IMR-90 (cell line): Measurements from ENCODE around the gene TMEM114. TPM values are rescaled to one million over a fixed set of nuclear protein-coding genes. Genes with fewer than 3 reads are reported as not detected.

Experiments used
- ATAC-seq: fragments of 200-7000 bp; cut with Tn5 transposase; 2 replicates; pipeline ENCODE4 v1.9.1; 2020; ENCODE audit warnings: low read depth, mild to moderate bottlenecking, moderate library complexity
- BruUV-seq: library from RNA; stranded (reverse); fragments of 400-500 nt; replicated peaks from 2 replicates; lab custom pipeline; 2021; lab: Mats Ljungman, UMichigan
- CTCF ChIA-PET: fragments of 300-600 bp; formaldehyde crosslinking; extraction: SDS; loops from one replicate; lab custom pipeline; 2021; ENCODE audit warnings: antibody characterized with exemption; lab: Yijun Ruan, JAX
- POLR2A ChIA-PET: fragments of 300-600 bp; sonication (Branson Sonifier 250); formaldehyde crosslinking; loops from one replicate; lab custom pipeline; 2022; ENCODE audit warnings: antibody characterized with exemption; ENCODE audit not compliant: unreplicated experiment; lab: Charles Lee
- DNase-seq: peaks from one replicate; pipeline ENCODE4 v3.0.0; 2013
- H2AFZ ChIP-seq: replicated peaks from 2 replicates; pipeline ENCODE3; 2013; ENCODE audit warnings: low read length, mild to moderate bottlenecking; ENCODE audit not compliant: poor library complexity
- H2AK5ac ChIP-seq: 2 replicates; pipeline ENCODE4 v1.6.1; 2013; ENCODE audit warnings: low read depth, low read length, inconsistent platforms
- H2AK9ac ChIP-seq: replicated peaks from 2 replicates; pipeline ENCODE3; 2013; ENCODE audit warnings: mild to moderate bottlenecking, low read depth, low read length, moderate library complexity; ENCODE audit not compliant: poor library complexity
- H2BK120ac ChIP-seq: 2 replicates; pipeline ENCODE4 v1.6.1; 2013; ENCODE audit warnings: low read depth, low read length, inconsistent platforms
- H2BK15ac ChIP-seq: 3 replicates; pipeline ENCODE4 v1.6.1; 2013; ENCODE audit warnings: low read depth, low read length, inconsistent platforms
- H2BK20ac ChIP-seq: 2 replicates; pipeline ENCODE4 v1.6.1; 2013; ENCODE audit warnings: low read depth, mild to moderate bottlenecking, inconsistent platforms, low read length, moderate library complexity
- H2BK5ac ChIP-seq: 2 replicates; pipeline ENCODE4 v1.6.1; 2013; ENCODE audit warnings: mild to moderate bottlenecking, low read depth, low read length, inconsistent platforms; ENCODE audit not compliant: poor library complexity, severe bottlenecking
- H3K14ac ChIP-seq: replicated peaks from 2 replicates; pipeline ENCODE4 v1.6.1; 2013; ENCODE audit warnings: low read depth, low read length, inconsistent platforms
- H3K18ac ChIP-seq: 2 replicates; pipeline ENCODE4 v1.6.1; 2013; ENCODE audit warnings: low read depth, low read length, control low read depth
- H3K23ac ChIP-seq: 2 replicates; pipeline ENCODE4 v1.6.1; 2013; ENCODE audit warnings: low read depth, low read length, inconsistent platforms
- H3K27ac ChIP-seq: 2 replicates; pipeline ENCODE4 v1.5.1; 2013; ENCODE audit warnings: mild to moderate bottlenecking, control low read depth, low read length; ENCODE audit not compliant: insufficient read depth
- H3K27me3 ChIP-seq: 2 replicates; pipeline ENCODE4 v1.6.1; 2013; ENCODE audit warnings: low read length; ENCODE audit not compliant: control insufficient read depth, insufficient read depth
- H3K36me3 ChIP-seq: 2 replicates; pipeline ENCODE4 v1.6.1; 2013; ENCODE audit warnings: low read length, mixed read lengths; ENCODE audit not compliant: control insufficient read depth, insufficient read depth
- H3K4ac ChIP-seq: 2 replicates; pipeline ENCODE4 v1.6.1; 2013; ENCODE audit warnings: low read depth, low read length, inconsistent platforms
- H3K4me1 ChIP-seq: 2 replicates; pipeline ENCODE4 v1.6.1; 2013; ENCODE audit warnings: low read length, mixed read lengths; ENCODE audit not compliant: control insufficient read depth, insufficient read depth
- H3K4me2 ChIP-seq: 2 replicates; pipeline ENCODE4 v1.6.1; 2013; ENCODE audit warnings: low read depth, mild to moderate bottlenecking, control low read depth, low read length, moderate library complexity
- H3K4me3 ChIP-seq: 2 replicates; pipeline ENCODE4 v1.5.1; 2013; ENCODE audit warnings: low read depth, mild to moderate bottlenecking, control low read depth, low read length, moderate library complexity; ENCODE audit not compliant: insufficient read depth
- H3K56ac ChIP-seq: 2 replicates; pipeline ENCODE4 v1.6.1; 2013; ENCODE audit warnings: low read length, inconsistent platforms; ENCODE audit not compliant: insufficient read depth; ENCODE audit errors: extremely low read depth
- H3K79me1 ChIP-seq, 2 experiments: 2 replicates each; pipeline ENCODE4 v1.6.1; 2013; ENCODE audit warnings: low read length in 2 of 2, inconsistent platforms in 1 of 2, low read depth in 1 of 2
- H3K9ac ChIP-seq: 2 replicates; pipeline ENCODE4 v1.6.1; 2013; ENCODE audit warnings: low read depth, low read length, control low read depth
- H3K9me1 ChIP-seq: 2 replicates; pipeline ENCODE4 v1.6.1; 2013; ENCODE audit warnings: low read length, inconsistent platforms; ENCODE audit not compliant: insufficient read depth
- H3K9me3 ChIP-seq: 2 replicates; pipeline ENCODE4 v1.6.1; 2013; ENCODE audit warnings: low read length; ENCODE audit not compliant: control insufficient read depth, insufficient read depth
- H4K20me1 ChIP-seq: 2 replicates; pipeline ENCODE4 v1.6.1; 2013; ENCODE audit warnings: low read length, inconsistent platforms; ENCODE audit not compliant: insufficient read depth
- H4K5ac ChIP-seq: 2 replicates; pipeline ENCODE4 v1.6.1; 2013; ENCODE audit warnings: mild to moderate bottlenecking, low read depth, low read length, control low read depth
- H4K8ac ChIP-seq, 2 experiments: 2 replicates each; pipeline ENCODE4 v1.6.1; 2013; ENCODE audit warnings: low read depth in 2 of 2, low read length in 2 of 2, control low read depth in 1 of 2, inconsistent platforms in 1 of 2
- H4K91ac ChIP-seq: 2 replicates; pipeline ENCODE4 v1.6.1; 2013; ENCODE audit warnings: low read depth, low read length, inconsistent platforms; ENCODE audit not compliant: insufficient read depth
- BHLHE40 ChIP-seq: fragments of 150-350 bp; IDR thresholded peaks from 2 replicates; pipeline ENCODE4 v1.6.1; 2016; ENCODE audit warnings: mild to moderate bottlenecking, low read depth, low read length
- CEBPB ChIP-seq: IDR thresholded peaks from 2 replicates; pipeline ENCODE4 v1.6.1; 2012; ENCODE audit warnings: low read depth, low read length, improper control_type of control experiment
- CHD1 ChIP-seq: IDR thresholded peaks from 2 replicates; pipeline ENCODE4 v1.6.1; 2012; ENCODE audit warnings: low read depth, low read length, improper control_type of control experiment
- MAFK ChIP-seq: IDR thresholded peaks from 2 replicates; pipeline ENCODE4 v1.6.1; 2012; ENCODE audit warnings: low read depth, low read length, improper control_type of control experiment
- WGBS, 2 experiments: methylation state at CpG; one replicate each; pipeline versions ENCODE4 v1.1.5 to v1.1.7; 2013; ENCODE audit warnings: missing lambda C conversion rate in 2 of 2; ENCODE audit not compliant: insufficient read length in 1 of 2; ENCODE audit errors: extremely low coverage in 2 of 2; 5-methylcytosine and 5-hydroxymethylcytosine counted together
- dilution Hi-C: fragments of 300-500 bp; cut with HindIII; formaldehyde crosslinking; loops from one replicate; pipeline ENCODE4 v1.14.3; 2018; ENCODE audit warnings: low sequenced_read_pairs; ENCODE audit not compliant: unreplicated experiment
- in situ Hi-C: fragments of 300-500 bp; cut with MboI; formaldehyde crosslinking; loops from 3 replicates; pipeline ENCODE4 v1.14.3; 2019; ENCODE audit warnings: low sequenced_read_pairs, inconsistent platforms, mixed read lengths
- intact Hi-C: fragments of 100-400 bp; cut with micrococcal nuclease; formaldehyde crosslinking; loops from 2 replicates; pipeline ENCODE4 v1.10.0; 2022
- polyA plus RNA-seq, 3 experiments: library from polyadenylated mRNA; depleted of rRNA; stranded (reverse); fragments of >200 nt; gene quantifications; 2 replicates each; pipeline ENCODE4 v1.2.3, GENCODE V29; 2012; ENCODE audit warnings: low replicate concordance in 1 of 3
- total RNA-seq: library from RNA; depleted of rRNA; stranded (reverse); fragments of >200 nt; gene quantifications from 2 replicates; pipeline ENCODE4 v1.2.3, GENCODE V29; 2012

Gene TMEM114
- total and polyA plus RNA-seq, 2 of the 4 experiments (the other 2 are of a cell fraction) = not detected

DNA sequence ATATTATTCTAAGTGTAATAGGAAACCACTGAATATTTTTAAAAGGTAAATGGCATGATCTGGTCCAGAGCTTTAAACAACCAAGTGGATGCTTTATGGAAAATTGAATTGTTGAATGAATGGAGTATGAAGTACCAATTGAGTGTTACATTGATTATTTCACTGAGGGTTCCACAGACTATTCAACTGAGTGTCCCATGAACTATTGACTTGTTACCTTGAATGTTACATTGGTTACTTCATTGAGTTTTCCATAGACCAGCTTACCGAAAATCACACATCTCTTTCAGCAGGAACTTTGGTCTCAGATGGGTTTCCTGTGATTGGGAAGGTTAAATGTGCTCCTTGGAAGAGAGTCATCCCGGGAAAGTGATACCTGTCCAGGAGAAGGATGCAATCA lies 56.8 kb downstream of the TMEM114 start:
- Histone ChIP-seq H3K14ac (no peak overlapping the region), H3K27ac (no peak overlapping the region)

More for the DNA sequence above, 56.8 kb downstream of the TMEM114 start:
- no peaks in the 10 kb centered on the region for H3K9me1 ChIP-seq
- DNase-seq (no peak), ATAC-seq (no peak)
- H2AFZ ChIP-seq = no peak overlapping the region
- no peaks in the 10 kb centered on the region for H3K79me1 ChIP-seq
- TF ChIP-seq CEBPB (no peak), CHD1 (no peak), BHLHE40 (no peak), MAFK (no peak)
- H3K4me1 ChIP-seq = no peaks in the 10 kb centered on the region
- H3K4me3 ChIP-seq = no peak overlapping the region
- no peak overlapping the region for H3K4me2 ChIP-seq
- H3K9me3 ChIP-seq = no peaks in the 10 kb centered on the region
- H4K5ac ChIP-seq = no peak overlapping the region
- dilution Hi-C loops = no loop called here
- intact Hi-C loops = no loop called here
- H3K56ac ChIP-seq = no peak overlapping the region
- no peak overlapping the region for H3K18ac ChIP-seq
- H2BK15ac ChIP-seq = no peak overlapping the region
- H3K36me3 ChIP-seq = no peaks in the 10 kb centered on the region
- H2AK5ac ChIP-seq = no peak overlapping the region
- in situ Hi-C loops = no loop called here
- no peak overlapping the region for H2AK9ac ChIP-seq
- no peaks in the 10 kb centered on the region for H4K20me1 ChIP-seq
- no peak overlapping the region for H4K91ac ChIP-seq
- H3K27me3 ChIP-seq = no peaks in the 10 kb centered on the region
- H2BK120ac ChIP-seq = no peak overlapping the region
- CTCF ChIA-PET = no interaction called here
- no peak overlapping the region for H3K23ac ChIP-seq
- POLR2A ChIA-PET = no interaction called here
- no peak overlapping the region for H2BK20ac ChIP-seq
- BruUV-seq = no TSS peak
- no peak overlapping the region for H4K8ac ChIP-seq
- no CpG with 5 or more reads among the region's 2 CpGs for WGBS, 2 experiments
- H3K9ac ChIP-seq = no peak overlapping the region
- H2BK5ac ChIP-seq = no peak overlapping the region
- no peak overlapping the region for H3K4ac ChIP-seq
